DND-41 (cell line): ENCODE measurements around the gene PTPRU.

Experiments used
- ATAC-seq: fragments of 200-7000 bp; cut with Tn5 transposase; 3 replicates; pipeline ENCODE4 v1.9.1; 2021; ENCODE audit warnings: low read depth; ENCODE audit not compliant: insufficient read depth
- DNase-seq: peaks from one replicate; pipeline ENCODE4 v3.0.0-alpha.2; 2020
- H2AFZ ChIP-seq: 2 replicates; pipeline ENCODE4 v1.6.0; 2012; ENCODE audit warnings: low read depth, low read length
- H3K27ac ChIP-seq: 2 replicates; pipeline ENCODE4 v1.5.1; 2012; ENCODE audit warnings: low read length, inconsistent platforms
- H3K27me3 ChIP-seq: fragments of 200-600 bp; sonication (generic); 2 replicates; pipeline ENCODE4 v1.6.0; 2012; ENCODE audit warnings: low read length, mild to moderate bottlenecking, inconsistent platforms; ENCODE audit not compliant: insufficient read depth, poor library complexity
- H3K36me3 ChIP-seq: 2 replicates; pipeline ENCODE4 v1.5.1; 2012; ENCODE audit warnings: low read length, inconsistent platforms; ENCODE audit not compliant: insufficient read depth
- H3K4me1 ChIP-seq: 2 replicates; pipeline ENCODE4 v1.5.1; 2012; ENCODE audit warnings: mild to moderate bottlenecking, low read length; ENCODE audit not compliant: insufficient read depth
- H3K4me2 ChIP-seq: 2 replicates; pipeline ENCODE4 v1.6.0; 2012; ENCODE audit warnings: mild to moderate bottlenecking, moderate library complexity, low read length, inconsistent platforms; ENCODE audit not compliant: insufficient read depth
- H3K4me3 ChIP-seq, 2 experiments: fragments of 200-600 bp in 1 of 2; shearing (Covaris generic) in 1 of 2; 2 replicates each; pipeline ENCODE4 v1.5.1; 2012 to 2016; ENCODE audit warnings: inconsistent platforms in 2 of 2, low read length in 2 of 2, mild to moderate bottlenecking in 2 of 2, low read depth in 1 of 2, moderate library complexity in 1 of 2
- H3K79me2 ChIP-seq: 2 replicates; pipeline ENCODE4 v1.6.0; 2012; ENCODE audit warnings: low read length, inconsistent platforms; ENCODE audit not compliant: insufficient read depth
- H3K9ac ChIP-seq: 2 replicates; pipeline ENCODE4 v1.6.0; 2012; ENCODE audit warnings: low read depth, mild to moderate bottlenecking, inconsistent platforms, low read length, moderate library complexity
- H3K9me3 ChIP-seq: 2 replicates; pipeline ENCODE4 v1.5.1; 2012; ENCODE audit warnings: low read length, moderate library complexity, mild to moderate bottlenecking, inconsistent platforms; ENCODE audit not compliant: insufficient read depth, severe bottlenecking
- H4K20me1 ChIP-seq: 2 replicates; pipeline ENCODE4 v1.6.0; 2012; ENCODE audit warnings: low read length; ENCODE audit not compliant: insufficient read depth
- CTCF ChIP-seq: IDR thresholded peaks from 2 replicates; pipeline ENCODE4 v1.5.1; 2012; ENCODE audit warnings: borderline replicate concordance, low read length, moderate library complexity, mild to moderate bottlenecking; ENCODE audit not compliant: poor library complexity, severe bottlenecking; ENCODE audit errors: extremely low read depth
- EZH2 ChIP-seq: IDR thresholded peaks from 3 replicates; pipeline ENCODE4 v1.6.1; 2012; ENCODE audit warnings: borderline replicate concordance, low read depth, mild to moderate bottlenecking, moderate library complexity, low read length, inconsistent platforms; ENCODE audit not compliant: severe bottlenecking

PTPRU gene

DNA sequence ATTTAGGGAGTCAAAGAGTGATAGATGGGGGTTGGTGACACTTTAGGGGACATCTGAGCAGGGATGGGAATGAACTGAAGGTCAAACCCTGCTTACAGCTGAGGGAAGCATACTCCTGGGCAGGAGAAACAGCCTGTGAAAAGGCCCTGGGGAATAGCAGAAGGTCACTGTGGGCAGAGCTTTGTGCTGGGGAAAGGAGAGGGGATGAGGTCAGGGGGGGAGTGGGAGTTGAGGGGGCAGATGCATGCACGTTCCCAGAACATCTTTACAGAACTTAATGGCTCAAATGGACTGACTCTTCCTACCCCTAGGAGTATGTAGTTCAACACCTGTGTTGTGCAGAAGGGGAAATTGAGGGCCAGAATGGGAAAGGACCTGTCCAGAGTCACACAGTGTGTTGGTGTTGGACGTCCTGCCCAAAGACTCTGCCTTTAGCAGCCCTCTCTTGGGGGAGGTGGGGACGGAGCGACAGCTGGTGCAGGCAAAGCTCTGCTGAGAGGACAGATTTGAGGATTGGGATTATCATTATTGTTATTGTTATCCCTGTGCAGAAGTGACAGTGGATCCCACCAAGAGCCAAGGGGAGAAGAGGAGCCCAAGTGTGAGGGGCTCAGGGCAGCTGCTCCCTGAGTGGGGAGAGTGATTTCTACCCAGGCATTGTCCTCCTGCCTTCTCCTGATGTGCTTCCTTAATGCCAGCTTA is 116.5 kb downstream of the PTPRU start:
- DNase-seq (no peak), ATAC-seq (no peak)
- H3K4me2 ChIP-seq, result no peak overlapping the region
- H3K36me3 ChIP-seq, result no peaks in the 10 kb centered on the region
- H3K4me1 ChIP-seq, result no peaks in the 10 kb centered on the region
- H4K20me1 ChIP-seq, result no peaks in the 10 kb centered on the region; the same call in 1 of the 2 replicates
- H3K9me3 ChIP-seq, result no peaks in the 10 kb centered on the region
- H3K79me2 ChIP-seq, result no peaks in the 10 kb centered on the region
- H3K4me3 ChIP-seq, result no peak overlapping the region
- no peak overlapping the region for H3K27ac ChIP-seq
- H3K27me3 ChIP-seq, result peaks cover 16% of the 10 kb centered on the region
- no peak overlapping the region for H3K9ac ChIP-seq
- no peak overlapping the region for H2AFZ ChIP-seq
- TF ChIP-seq CTCF (no peak), EZH2 (no peak)

DNA sequence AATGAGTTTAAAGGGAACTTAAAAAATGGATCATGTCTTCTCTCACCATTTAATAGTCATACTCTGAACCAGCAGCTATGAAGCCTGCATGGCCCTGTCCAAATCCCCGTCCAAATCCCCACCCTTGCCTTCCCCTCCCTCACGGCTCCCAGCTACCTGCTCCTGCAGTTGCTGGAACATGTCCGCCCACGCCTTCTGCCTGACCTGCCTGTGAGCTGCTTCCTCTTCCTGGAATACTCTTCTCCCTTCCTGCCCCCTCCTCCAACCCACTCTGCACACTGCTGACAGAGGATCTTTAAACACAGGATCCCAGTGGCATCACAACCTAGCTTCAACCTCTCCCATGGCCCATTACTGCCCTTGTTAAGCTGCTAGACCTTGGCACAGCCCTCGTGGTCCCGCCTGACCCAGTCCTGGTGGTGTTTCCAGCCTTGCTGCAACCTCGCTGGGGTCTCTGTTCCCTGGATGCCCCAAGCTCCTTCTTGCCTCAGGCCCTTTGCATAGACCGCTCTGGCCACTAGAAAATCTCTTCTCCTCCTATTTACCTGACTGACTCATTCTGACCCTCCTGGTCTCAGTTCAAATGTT is 118.3 kb downstream of the PTPRU start:
- H3K4me3 ChIP-seq, result no peak overlapping the region
- no peak overlapping the region for H3K27ac ChIP-seq
- H3K9me3 ChIP-seq, result no peaks in the 10 kb centered on the region
- H3K4me1 ChIP-seq, result no peaks in the 10 kb centered on the region
- no peak overlapping the region for H3K9ac ChIP-seq
- no peaks in the 10 kb centered on the region for H3K79me2 ChIP-seq
- H3K4me2 ChIP-seq, result no peak overlapping the region
- H2AFZ ChIP-seq, result no peak overlapping the region
- DNase-seq (no peak), ATAC-seq (no peak)
- H3K36me3 ChIP-seq, result no peaks in the 10 kb centered on the region
- H4K20me1 ChIP-seq, result no peaks in the 10 kb centered on the region; the same call in 1 of the 2 replicates
- TF ChIP-seq CTCF (no peak), EZH2 (no peak)
- H3K27me3 ChIP-seq, result peaks cover 9% of the 10 kb centered on the region

GRCh38 chr1:29355375-29355774 is 119.1 kb downstream of the PTPRU start:
- Histone ChIP-seq H2AFZ (no peak overlapping the region), H3K27ac (no peak overlapping the region), H3K27me3 (peaks cover 6% of the 10 kb centered on the region), H3K79me2 (no peaks in the 10 kb centered on the region), H3K36me3 (no peaks in the 10 kb centered on the region), H3K9me3 (no peaks in the 10 kb centered on the region), H3K4me3 (no peak overlapping the region), H3K4me1 (no peaks in the 10 kb centered on the region), H3K9ac (no peak overlapping the region), H3K4me2 (no peak overlapping the region), H4K20me1 (no peaks in the 10 kb centered on the region; the same call in 1 of the 2 replicates)
- DNase-seq (no peak), ATAC-seq (no peak)
- TF ChIP-seq CTCF (no peak), EZH2 (no peak)
